Transverse colon (tissue), 4 donors: Measurements from ENCODE around the gene IGSF9. TPM values are rescaled to one million over a fixed set of nuclear protein-coding genes. Genes with fewer than 3 reads are reported as not detected.
A peak's percentile ranks its signal among the peaks of the same experiment; 100 is the strongest.

Source experiments
- DNase-seq: peaks from one replicate; pipeline ENCODE4 v3.0.0-alpha.2; 2019
- H3K27ac ChIP-seq, 4 donors: fragments of 200-600 bp; sonication (generic); 2 replicates each; pipeline ENCODE4 v1.5.1; 2016 to 2018; ENCODE audit warnings: inconsistent platforms in 4 of 4
- H3K27me3 ChIP-seq: fragments of 200-600 bp; sonication (generic); 2 replicates; pipeline ENCODE4 v1.5.1; 2017; ENCODE audit warnings: inconsistent platforms
- H3K36me3 ChIP-seq, 4 donors: fragments of 200-600 bp; sonication (generic); 2 replicates each; pipeline ENCODE4 v1.5.1; 2017 to 2019; ENCODE audit warnings: inconsistent platforms in 4 of 4
- H3K4me1 ChIP-seq, 4 donors: fragments of 200-600 bp; sonication (generic); 2 replicates each; pipeline ENCODE4 v1.5.1; 2017 to 2020; ENCODE audit warnings: inconsistent platforms in 4 of 4
- H3K4me3 ChIP-seq, 4 donors: fragments of 200-600 bp; sonication (generic); 1 replicate in 1 of 4; 2 replicates in 3 of 4; pipeline versions ENCODE4 v1.5.1 to v1.6.1; 2017 to 2019; ENCODE audit warnings: inconsistent platforms in 4 of 4
- H3K9me3 ChIP-seq, 2 donors: fragments of 200-600 bp; sonication (generic); 2 replicates each; pipeline ENCODE4 v1.5.1; 2017 to 2019; ENCODE audit warnings: inconsistent platforms in 2 of 2
- CTCF ChIP-seq, 5 experiments: fragments of 200-600 bp in 3 of 5; fragments of 450-650 bp in 2 of 5; sonication (generic) in 3 of 5; IDR thresholded peaks; 1 replicate in 2 of 5; 2 replicates in 3 of 5; pipeline ENCODE4 v1.5.1; 2016 to 2017; ENCODE audit warnings: antibody characterized with exemption in 5 of 5, inconsistent platforms in 3 of 5, mild to moderate bottlenecking in 2 of 5, moderate library complexity in 1 of 5
- EP300 ChIP-seq: sonication (generic); formaldehyde crosslinking; IDR thresholded peaks from one replicate; pipeline ENCODE4 v1.6.1; 2017; ENCODE audit warnings: antibody characterized with exemption, low read depth
- POLR2A ChIP-seq: fragments of 450-650 bp; IDR thresholded peaks from one replicate; pipeline ENCODE4 v1.6.1; 2016; ENCODE audit warnings: antibody characterized with exemption, mild to moderate bottlenecking, moderate library complexity
- POLR2AphosphoS5 ChIP-seq, 3 donors: sonication (generic); formaldehyde crosslinking; IDR thresholded peaks; one replicate each; pipeline ENCODE4 v1.6.1; 2016; ENCODE audit warnings: antibody characterized with exemption in 3 of 3
- WGBS, 2 donors: methylation state at CpG; one replicate each; pipeline ENCODE4 v1.1.5; 2018; ENCODE audit warnings: low coverage in 1 of 2; 5-methylcytosine and 5-hydroxymethylcytosine counted together
- in situ Hi-C, 4 donors: fragments of 200-750 bp; cut with MboI; loops; one replicate each; pipeline versions ENCODE4 v1.15.0 to v1.15.1; 2017; ENCODE audit warnings: low sequenced_read_pairs in 3 of 4, low pct_ligation_motif_present in 1 of 4, low pct_unique_long_range_greater_than_20kb in 1 of 4
- intact Hi-C: fragments of 100-400 bp; cut with DNase I; formaldehyde crosslinking; loops from one replicate; pipeline ENCODE4 v1.15.1; 2023; ENCODE audit warnings: low total_unique reads
- total RNA-seq, 4 donors: library from RNA; depleted of rRNA; stranded (reverse); fragments of >200 nt; gene quantifications; one replicate each; pipeline ENCODE4 v1.1.0, GENCODE V29; 2016

Gene IGSF9
- total RNA-seq, 4 donors from 2014 or later, result 40.7 to 137 (median 81.3) TPM

GRCh38 chr1:159965263-159965662 lies 19.9 kb upstream of the IGSF9 start:
- Histone ChIP-seq H3K27ac (no peak overlapping the region), H3K9me3 (no peaks in the 10 kb centered on the region), H3K4me3 (no peak overlapping the region), H3K4me1 (peaks cover 6 to 29% (median 20%) of the 10 kb centered on the region in 4 donors), H3K36me3 (no peaks in the 10 kb centered on the region), H3K27me3 (no peaks in the 10 kb centered on the region)
- WGBS, 2 donors, result 78 to 96% methylated on average over 2 of the region's 2 CpGs
- in situ Hi-C loops, result no loop called here
- intact Hi-C loops, result no loop called here
- no peak for DNase-seq
- no peak for TF ChIP-seq CTCF (IDR thresholded peaks at IDR 0.05)
- TF ChIP-seq POLR2A, result no peak
- TF ChIP-seq EP300, result no peak
- TF ChIP-seq POLR2AphosphoS5 (IDR thresholded peaks at IDR 0.05), result no peak

- Histone ChIP-seq H3K9me3 (no peaks in the 10 kb centered on the region), H3K4me3 (no peak overlapping the region), H3K27ac (no peak overlapping the region), H3K4me1 (peaks cover 0 to 19% (median 12%) of the 10 kb centered on the region in 4 donors), H3K36me3 (no peaks in the 10 kb centered on the region), H3K27me3 (no peaks in the 10 kb centered on the region)
- in situ Hi-C loops, result no loop called here
- intact Hi-C loops, result no loop called here
- no peak for DNase-seq
- WGBS, 2 donors, result 88 to 89% methylated on average over 3 of the region's 3 CpGs
- no peak for TF ChIP-seq POLR2A
- TF ChIP-seq CTCF (IDR thresholded peaks at IDR 0.05), result no peak
- no peak for TF ChIP-seq POLR2AphosphoS5 (IDR thresholded peaks at IDR 0.05)
Measured at GRCh38 chr1:159964144-159964543, 18.7 kb upstream of the IGSF9 start.

DNA sequence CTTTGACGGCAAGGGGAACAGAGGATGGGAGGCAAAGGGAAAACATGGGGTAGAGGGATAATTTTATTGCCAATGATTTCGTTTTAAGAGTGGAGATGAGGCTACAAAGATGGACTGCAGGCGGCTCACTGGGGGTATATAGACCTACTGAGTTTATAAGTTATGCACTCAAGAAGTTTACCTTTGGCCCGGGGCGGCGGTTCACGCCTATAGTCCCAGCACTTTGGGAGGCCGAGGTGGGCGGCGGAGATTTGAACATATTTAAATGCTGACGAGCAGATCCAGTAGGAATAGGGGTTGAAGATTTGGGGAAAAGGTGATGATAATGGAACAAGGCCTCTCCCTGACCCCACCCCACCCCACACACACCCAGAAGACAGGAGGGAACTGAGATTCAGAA lies 16.8 kb upstream of the IGSF9 start:
- H3K4me3 ChIP-seq, result peak overlapping the region in 3 of 4 donors; percentile 3 to 39 (median 20)
- intact Hi-C loops (no loop called here), in situ Hi-C loops (no loop called here)
- TF ChIP-seq CTCF (IDR thresholded peaks at IDR 0.05) (no peak), POLR2A (no peak), EP300 (no peak), POLR2AphosphoS5 (IDR thresholded peaks at IDR 0.05) (no peak)
- no peak for DNase-seq
- H3K27me3 ChIP-seq, result no peaks in the 10 kb centered on the region
- 68 to 85% methylated on average over 2 to 11 of the region's 11 CpGs for WGBS, 2 donors
- peaks cover 0 to 21% (median 12%) of the 10 kb centered on the region in 4 donors for H3K4me1 ChIP-seq
- H3K9me3 ChIP-seq, result no peaks in the 10 kb centered on the region
- peak overlapping the region; percentile 73 to 86 (median 82) for H3K27ac ChIP-seq
- H3K36me3 ChIP-seq, result no peaks in the 10 kb centered on the region

GRCh38 chr1:159961636-159962035 lies 16.2 kb upstream of the IGSF9 start:
- H3K4me3 ChIP-seq, result peak overlapping the region in 3 of 4 donors; percentile 3 to 39 (median 21)
- no peaks in the 10 kb centered on the region for H3K27me3 ChIP-seq
- intact Hi-C loops (no loop called here), in situ Hi-C loops (no loop called here)
- no peaks in the 10 kb centered on the region for H3K9me3 ChIP-seq
- peak overlapping the region; percentile 73 to 86 (median 82) for H3K27ac ChIP-seq
- no peaks in the 10 kb centered on the region for H3K36me3 ChIP-seq
- peaks cover 0 to 21% (median 12%) of the 10 kb centered on the region in 4 donors for H3K4me1 ChIP-seq
- peak; percentile 62 for TF ChIP-seq POLR2A
- no peak for TF ChIP-seq CTCF (IDR thresholded peaks at IDR 0.05)
- TF ChIP-seq POLR2AphosphoS5 (IDR thresholded peaks at IDR 0.05), result peak in 1 of 3 donors; percentile 64
- DNase-seq, result peak; percentile 81
- 31 to 70% methylated on average over 5 to 15 of the region's 15 CpGs for WGBS, 2 donors
